Measurements from ENCODE around the gene ALDH5A1.

DNA sequence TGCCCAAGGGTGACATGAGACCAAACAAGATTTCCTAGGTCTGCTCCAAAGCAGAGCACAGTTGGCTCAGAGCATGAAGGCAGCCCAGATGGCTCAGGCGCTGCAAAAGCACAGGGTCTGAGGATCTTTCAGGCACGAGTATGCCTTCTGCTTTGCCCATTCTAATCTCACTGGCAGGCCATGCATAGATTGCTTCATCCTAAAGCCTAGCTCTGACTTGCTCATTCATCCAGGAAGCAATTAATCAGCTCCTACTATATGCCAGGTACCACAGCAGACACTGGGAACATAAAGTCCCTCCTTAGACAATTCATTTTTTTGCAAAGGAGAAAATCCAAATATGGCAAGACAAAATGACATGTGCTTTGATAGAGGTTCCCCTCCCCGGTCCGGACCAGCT lies 36.6 kb upstream of the ALDH5A1 start:
- TF ChIP-seq, protein P1, sequence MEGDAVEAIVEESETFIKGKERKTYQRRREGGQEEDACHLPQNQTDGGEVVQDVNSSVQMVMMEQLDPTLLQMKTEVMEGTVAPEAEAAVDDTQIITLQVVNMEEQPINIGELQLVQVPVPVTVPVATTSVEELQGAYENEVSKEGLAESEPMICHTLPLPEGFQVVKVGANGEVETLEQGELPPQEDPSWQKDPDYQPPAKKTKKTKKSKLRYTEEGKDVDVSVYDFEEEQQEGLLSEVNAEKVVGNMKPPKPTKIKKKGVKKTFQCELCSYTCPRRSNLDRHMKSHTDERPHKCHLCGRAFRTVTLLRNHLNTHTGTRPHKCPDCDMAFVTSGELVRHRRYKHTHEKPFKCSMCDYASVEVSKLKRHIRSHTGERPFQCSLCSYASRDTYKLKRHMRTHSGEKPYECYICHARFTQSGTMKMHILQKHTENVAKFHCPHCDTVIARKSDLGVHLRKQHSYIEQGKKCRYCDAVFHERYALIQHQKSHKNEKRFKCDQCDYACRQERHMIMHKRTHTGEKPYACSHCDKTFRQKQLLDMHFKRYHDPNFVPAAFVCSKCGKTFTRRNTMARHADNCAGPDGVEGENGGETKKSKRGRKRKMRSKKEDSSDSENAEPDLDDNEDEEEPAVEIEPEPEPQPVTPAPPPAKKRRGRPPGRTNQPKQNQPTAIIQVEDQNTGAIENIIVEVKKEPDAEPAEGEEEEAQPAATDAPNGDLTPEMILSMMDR (optimal IDR thresholded peaks at IDR 0.05 in 1 of 3, IDR thresholded peaks at IDR 0.05 in 1 of 3, conservative IDR thresholded peaks at IDR 0.05 in 1 of 3; ENCODE audit: extremely low read depth in 1 of 3, insufficient read depth in 2 of 3, low read length in 3 of 3) = no peak
- no peak for TF ChIP-seq EZH2 (IDR thresholded peaks at IDR 0.05; ENCODE audit: low read length)
